ENCODE data around the gene VTI1B.

DNA sequence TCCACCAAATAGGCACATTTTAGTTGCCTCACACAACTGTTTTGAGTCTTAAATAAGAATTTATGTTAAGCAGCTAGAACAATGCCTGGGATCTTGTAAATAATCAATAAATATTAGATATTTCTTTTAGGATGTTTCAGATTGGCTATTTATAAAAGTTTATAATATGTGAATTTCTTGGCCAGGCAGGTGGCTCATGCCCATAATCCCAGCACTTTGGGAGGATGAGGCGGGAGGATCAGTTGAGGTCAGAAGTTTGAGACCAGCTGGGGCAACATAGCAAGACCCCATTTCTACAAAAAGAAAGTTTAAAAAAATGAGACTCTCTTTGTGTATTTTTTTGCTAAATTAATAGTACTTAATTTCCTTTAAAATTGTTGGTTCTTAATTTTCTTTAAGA, 33.0 kb downstream of the VTI1B start:
- TF ChIP-seq, protein P1, sequence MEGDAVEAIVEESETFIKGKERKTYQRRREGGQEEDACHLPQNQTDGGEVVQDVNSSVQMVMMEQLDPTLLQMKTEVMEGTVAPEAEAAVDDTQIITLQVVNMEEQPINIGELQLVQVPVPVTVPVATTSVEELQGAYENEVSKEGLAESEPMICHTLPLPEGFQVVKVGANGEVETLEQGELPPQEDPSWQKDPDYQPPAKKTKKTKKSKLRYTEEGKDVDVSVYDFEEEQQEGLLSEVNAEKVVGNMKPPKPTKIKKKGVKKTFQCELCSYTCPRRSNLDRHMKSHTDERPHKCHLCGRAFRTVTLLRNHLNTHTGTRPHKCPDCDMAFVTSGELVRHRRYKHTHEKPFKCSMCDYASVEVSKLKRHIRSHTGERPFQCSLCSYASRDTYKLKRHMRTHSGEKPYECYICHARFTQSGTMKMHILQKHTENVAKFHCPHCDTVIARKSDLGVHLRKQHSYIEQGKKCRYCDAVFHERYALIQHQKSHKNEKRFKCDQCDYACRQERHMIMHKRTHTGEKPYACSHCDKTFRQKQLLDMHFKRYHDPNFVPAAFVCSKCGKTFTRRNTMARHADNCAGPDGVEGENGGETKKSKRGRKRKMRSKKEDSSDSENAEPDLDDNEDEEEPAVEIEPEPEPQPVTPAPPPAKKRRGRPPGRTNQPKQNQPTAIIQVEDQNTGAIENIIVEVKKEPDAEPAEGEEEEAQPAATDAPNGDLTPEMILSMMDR (IDR thresholded peaks at IDR 0.05; ENCODE audit: low read depth, low read length, missing input control), result no peak
- TF ChIP-seq GABPA (IDR thresholded peaks at IDR 0.05 in 1 of 2, conservative IDR thresholded peaks at IDR 0.05 in 1 of 2) (no peak), HNF4A (conservative IDR thresholded peaks at IDR 0.05) (no peak), RAD21 (IDR thresholded peaks at IDR 0.05) (no peak)
